ENCODE data around the gene FXYD5.

DNA sequence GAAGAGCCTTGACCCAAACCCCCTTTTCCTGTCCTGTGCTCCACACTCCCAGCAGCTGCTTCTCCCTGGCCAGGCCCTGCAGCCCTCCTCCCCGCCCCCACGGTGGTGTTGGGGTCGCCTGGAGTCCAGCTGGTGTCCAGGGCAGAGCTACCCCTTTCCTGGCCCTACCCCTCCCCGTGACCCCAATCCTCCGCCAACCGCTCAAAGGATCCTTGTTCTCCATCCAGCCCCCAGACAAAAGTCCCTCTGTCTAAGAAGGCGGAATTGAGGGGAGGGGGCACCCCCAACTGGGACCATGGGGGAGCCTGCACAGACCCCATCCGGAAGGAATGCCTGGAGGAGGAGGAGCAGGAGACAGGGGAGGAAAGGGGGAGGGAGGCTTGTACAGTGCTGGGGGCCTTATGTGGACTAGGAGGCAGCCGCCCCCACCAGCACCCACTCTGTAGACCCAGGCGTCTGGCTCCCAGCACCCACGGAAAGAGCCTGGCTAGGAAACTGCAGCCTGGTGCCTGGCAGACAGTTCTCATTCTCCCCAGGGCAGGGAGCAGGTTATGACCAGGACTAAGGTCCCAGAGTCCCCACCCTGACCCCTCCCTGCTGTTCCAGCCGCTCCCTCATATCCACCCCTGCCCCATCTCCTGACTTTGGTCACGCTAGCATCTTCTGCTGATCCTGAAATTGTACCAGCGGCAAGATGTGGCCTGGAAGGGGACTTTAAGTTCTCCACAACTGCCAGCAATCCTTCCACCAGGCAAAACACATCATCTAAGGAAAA is 39.2 kb upstream of the FXYD5 start, which contains the start of gene FXYD3:
- TF ChIP-seq, protein P1, sequence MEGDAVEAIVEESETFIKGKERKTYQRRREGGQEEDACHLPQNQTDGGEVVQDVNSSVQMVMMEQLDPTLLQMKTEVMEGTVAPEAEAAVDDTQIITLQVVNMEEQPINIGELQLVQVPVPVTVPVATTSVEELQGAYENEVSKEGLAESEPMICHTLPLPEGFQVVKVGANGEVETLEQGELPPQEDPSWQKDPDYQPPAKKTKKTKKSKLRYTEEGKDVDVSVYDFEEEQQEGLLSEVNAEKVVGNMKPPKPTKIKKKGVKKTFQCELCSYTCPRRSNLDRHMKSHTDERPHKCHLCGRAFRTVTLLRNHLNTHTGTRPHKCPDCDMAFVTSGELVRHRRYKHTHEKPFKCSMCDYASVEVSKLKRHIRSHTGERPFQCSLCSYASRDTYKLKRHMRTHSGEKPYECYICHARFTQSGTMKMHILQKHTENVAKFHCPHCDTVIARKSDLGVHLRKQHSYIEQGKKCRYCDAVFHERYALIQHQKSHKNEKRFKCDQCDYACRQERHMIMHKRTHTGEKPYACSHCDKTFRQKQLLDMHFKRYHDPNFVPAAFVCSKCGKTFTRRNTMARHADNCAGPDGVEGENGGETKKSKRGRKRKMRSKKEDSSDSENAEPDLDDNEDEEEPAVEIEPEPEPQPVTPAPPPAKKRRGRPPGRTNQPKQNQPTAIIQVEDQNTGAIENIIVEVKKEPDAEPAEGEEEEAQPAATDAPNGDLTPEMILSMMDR (IDR thresholded peaks at IDR 0.05): no peak
- TF ChIP-seq EZH2 (IDR thresholded peaks at IDR 0.05; ENCODE audit: borderline replicate concordance, insufficient read depth, low read depth, low read length, poor library complexity, severe bottlenecking): no peak

Measured in B cell (primary cell).